HL-60/S4 treated with retinoic acid at 250 ng/mL for 4 days and 3 days (cell line): ENCODE results near the gene SNX24.

Source experiments
- in situ Hi-C: fragments of 300-500 bp; cut with MboI; formaldehyde crosslinking; loops from 2 replicates; pipeline ENCODE4 v1.7.0; 2022; ENCODE audit warnings: low sequenced_read_pairs

The SNX24 gene

DNA sequence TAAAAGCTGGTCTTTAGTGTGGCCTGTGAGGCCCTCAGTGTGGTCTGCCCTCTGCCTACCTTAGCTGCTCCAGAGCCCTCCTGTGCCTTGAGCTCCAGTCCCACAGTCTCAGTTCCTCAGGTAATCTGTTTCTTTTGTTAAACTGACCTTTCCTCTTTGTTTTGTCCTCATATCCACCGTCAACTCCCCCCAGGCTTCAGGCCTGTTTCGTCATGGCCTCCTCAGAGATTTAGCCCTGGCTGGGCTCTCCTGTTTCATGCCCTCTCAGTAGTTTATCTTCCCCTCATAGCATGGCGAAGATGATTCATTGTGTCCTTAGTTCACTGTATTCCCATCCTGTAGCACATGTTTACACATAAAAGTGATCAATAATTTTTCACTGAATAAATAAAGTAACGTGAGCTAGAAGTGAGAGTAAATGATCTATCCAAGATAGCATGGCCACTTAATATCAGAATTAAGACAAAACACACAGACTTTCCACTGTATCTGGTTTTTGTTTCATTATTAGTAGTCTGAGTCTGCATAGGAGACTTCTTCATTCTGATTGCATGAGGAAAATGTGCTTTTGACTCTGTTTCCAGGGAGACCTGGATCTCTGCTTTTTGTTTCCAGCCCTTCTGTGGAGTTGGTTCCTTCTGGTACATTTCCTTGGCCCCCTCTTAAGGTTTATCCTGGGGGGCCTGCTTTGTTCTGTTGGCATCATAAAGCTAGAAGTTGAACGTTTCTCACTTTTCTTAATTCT lies 70.5 kb downstream of the SNX24 start:
- in situ Hi-C loops: no loop called here

DNA sequence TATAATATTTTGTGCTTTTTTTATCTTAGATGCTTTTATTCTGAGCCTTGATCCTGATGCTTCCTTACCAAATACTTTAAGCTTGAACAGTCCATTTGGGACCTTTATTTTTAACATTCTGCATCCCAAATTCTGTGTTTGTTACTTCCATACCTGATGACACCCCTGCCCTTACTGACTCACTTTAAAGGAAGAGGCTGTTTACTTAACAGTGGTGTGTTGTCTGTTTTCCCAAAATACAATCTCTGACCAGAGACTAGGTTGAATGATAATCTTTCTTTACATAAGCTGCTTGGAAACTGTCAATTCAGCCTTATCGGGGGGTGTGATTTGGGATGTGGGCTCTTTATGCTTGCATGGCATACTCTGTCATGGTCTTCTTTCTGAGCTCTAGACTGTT lies 71.1 kb downstream of the SNX24 start:
- in situ Hi-C loops: no loop called here

DNA sequence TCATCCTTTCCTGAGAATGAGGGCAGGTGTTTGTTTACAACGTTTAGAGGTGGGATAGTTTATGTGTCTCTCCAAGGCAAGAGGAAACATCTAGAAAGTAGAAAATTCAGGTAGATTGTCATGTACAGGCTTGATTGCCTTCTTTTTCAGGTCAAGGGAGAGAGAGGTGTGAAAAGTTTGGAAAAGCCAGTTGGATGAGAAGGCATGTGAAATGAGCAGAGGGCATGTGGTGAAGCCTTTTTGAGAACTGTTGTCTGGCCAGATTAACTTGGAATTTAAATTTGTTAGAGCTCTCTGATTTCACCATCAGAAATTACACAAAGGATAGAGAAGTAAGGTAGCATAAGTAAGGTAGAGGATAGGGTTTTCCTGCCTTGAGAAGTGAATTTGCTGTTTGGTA lies 74.6 kb downstream of the SNX24 start:
- in situ Hi-C loops: no loop called here

DNA sequence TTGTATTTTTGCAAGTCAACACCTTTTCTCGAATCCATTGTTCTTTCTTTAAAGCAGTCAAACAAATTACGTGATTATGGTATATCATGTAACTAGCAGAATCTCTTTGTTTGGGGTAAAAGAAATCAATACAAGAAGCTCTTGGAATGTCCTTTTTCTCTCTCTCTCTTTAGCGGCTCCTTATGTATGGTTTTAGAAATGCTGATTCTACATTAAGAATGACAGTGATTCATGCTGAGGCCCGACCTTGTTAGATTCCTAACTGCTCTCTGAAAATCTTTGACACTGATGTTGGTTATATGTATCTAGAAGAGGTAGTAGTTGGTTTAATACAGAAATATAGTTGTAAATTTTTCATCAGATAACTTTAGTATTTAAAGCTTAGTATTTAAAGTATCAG lies 76.4 kb downstream of the SNX24 start:
- in situ Hi-C loops: no loop called here

DNA sequence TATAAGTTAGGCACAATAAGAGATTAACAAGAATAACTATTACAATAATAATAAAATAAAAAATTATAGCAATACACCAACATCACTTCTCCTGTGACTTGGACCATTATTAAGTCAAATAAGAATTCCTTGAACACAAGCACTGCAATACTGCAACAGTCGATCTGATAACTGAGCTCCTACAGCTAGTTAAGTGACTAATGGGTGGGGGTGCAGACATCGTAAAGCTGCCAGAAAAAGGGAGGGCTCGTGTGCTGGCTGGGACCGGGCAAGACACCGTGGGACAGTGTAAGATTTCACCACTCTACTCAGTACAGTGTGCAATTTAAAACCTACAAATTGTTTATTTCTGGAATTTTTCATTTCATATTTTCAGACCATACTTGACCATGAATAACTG lies 78.8 kb downstream of the SNX24 start:
- in situ Hi-C loops: no loop called here

DNA sequence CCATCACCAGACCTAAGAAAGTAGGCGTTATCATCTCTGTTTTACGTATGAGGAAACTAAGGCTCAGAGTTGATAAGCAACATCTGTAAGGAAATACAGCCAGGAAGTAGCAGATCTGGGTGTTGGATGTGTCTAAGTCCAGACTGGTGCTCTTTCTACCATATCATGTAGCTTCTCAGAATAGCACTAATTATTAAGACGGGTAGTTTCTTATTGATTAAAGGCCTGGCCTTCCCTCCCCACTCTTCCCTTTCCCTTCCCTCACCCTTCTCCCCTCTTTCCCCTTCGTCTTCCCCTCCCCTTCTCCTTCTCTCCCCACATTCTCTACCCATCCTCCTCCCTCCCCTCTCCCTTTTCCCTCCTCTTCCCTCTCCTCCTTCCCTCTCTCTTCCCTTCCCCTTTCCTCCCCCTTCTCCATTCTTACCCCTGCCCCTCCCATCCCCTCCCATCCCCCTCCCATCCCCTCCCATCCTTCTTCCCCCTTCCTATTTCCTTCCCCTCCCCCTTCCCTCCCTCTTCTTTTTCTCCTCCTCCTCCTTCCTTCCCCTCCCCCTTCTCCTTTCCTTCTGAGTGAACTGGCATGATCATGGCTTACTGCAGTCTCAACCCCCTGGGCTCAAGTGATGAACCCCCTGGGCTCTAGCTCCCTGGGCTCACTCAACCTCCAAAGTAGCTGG lies 79.4 kb downstream of the SNX24 start:
- in situ Hi-C loops: no loop called here

DNA sequence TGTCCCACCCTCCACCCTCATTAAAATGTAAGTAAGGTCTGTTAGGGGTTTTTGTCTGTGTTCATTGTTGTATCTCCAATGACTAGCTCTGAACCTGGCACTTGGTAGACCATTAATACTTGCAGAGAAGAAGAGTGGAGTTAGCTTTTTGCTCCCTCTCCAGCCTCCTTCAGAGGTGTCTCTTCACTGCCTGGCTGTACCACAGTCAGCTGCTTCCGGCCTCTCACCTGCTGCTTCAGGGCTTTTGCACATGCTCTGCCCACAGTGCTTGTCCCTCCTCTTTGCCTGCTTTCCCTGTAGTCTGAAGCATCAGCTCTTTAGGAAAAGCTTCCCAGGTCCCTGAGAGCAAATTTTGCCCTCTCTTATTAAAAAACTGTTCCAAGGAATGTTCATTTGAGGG lies 83.6 kb downstream of the SNX24 start:
- in situ Hi-C loops: no loop called here

DNA sequence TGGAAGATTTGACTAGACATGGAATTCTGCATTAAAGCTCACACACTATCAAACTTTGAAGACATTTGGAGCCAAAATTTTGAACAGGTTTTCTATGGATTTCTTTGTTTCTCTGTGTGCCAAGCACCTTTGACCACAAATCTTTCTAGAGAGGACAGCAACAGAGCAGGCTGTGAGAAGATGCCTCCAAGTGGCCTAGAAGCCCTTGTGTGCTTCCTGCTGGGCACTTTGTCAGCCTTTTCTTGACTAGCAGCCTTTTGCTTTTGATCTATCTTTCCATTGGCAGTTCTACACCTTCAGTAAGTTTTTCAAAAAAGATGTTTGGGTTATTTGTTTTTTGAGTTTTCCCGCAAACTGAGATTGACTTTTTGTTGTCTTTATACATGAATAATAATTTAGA lies 84.6 kb downstream of the SNX24 start:
- in situ Hi-C loops: no loop called here

DNA sequence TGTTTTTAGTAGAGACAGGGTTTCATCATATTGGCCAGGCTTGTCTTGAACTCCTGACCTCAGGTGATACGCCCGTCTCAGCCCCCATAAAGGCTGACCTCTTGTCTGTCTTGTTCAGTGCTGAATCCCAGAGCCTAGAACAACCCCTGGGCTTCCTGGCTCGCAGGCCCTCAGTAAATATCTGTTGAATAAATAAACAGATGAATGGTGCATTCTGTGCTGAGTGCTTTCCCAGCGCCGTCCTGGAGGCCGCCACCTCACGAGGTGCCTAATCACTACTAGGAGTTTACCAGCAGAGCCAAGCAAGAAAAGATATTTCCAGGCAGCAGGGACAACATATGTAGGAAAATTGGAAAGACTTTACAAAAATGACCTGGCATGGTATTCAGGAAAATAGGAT lies 88.5 kb downstream of the SNX24 start:
- in situ Hi-C loops: no loop called here

DNA sequence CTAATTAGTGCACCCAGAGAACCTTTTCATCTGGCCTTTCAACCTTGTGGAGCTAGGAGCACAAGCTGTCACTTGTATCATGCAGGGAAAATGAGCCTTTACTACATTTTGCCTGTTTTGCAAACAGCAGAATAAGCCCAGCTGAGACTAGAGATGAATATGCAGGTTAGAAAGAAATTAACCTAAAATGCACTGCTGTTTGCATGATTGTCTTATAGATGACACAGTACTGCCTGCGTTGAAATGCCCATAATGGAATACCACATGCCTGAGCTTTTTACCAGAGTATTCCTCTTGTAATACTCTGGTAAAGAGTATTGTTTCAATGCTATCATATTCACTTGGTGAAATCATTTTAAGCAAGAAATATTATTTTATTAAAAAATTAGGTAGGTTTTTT lies 90.7 kb downstream of the SNX24 start:
- in situ Hi-C loops: no loop called here

DNA sequence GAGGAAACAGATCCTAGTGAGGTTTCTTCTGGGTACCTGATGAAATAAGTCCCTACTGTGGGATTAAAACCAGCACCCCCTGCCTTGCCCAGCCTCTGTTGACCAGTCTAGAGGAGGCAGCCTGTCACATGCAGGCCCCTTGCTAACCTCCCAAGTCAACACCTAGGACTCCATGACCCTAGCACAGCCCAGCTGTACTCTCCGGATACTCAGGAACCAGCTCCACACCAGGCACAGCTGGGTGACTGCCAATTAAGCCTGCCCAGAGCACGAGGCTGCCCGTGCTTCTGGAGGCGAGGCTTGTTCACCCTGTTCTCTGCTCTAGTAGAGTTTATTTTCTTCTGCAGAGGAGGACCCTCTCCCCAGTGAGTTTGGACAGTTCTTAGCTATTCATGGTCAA lies 92.5 kb downstream of the SNX24 start:
- in situ Hi-C loops: no loop called here

DNA sequence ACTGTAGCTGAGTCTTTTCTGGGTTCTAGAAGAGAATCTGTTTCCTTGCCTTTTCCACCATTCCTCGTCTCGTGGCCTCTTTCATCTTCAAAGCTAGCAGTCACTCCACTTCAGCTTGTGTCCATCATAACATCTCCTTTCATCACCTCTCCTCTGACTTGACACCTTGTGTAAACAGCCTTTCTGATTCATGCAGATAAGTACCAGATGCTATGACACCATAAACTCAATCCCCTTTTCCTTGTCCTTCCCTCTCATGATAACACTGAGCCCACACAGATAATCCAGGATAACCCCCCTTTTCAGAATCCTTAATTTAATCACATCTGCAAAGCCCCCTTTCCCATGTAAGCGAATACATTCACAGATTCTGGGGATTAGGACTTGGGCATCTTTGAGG lies 95.5 kb downstream of the SNX24 start:
- in situ Hi-C loops: no loop called here

DNA sequence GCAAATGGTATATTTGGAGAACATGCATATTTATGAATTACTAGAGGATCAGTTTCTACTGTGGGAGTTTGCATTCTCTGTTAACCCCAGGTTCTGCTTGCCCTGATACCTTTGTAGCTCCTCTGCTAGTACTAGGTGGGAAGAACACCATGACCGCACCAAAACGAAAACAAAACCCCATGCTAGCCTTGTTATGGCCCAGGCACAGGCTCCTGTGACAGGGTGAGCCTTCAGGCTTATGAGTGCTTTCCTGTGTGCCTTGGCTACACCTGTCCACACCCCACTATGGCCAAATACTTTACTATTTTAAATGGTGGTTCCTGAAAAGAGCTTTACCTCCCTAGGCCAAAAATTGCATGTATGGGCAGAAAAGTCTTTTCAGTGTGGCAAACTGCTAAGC lies 96.3 kb downstream of the SNX24 start:
- in situ Hi-C loops: no loop called here

DNA sequence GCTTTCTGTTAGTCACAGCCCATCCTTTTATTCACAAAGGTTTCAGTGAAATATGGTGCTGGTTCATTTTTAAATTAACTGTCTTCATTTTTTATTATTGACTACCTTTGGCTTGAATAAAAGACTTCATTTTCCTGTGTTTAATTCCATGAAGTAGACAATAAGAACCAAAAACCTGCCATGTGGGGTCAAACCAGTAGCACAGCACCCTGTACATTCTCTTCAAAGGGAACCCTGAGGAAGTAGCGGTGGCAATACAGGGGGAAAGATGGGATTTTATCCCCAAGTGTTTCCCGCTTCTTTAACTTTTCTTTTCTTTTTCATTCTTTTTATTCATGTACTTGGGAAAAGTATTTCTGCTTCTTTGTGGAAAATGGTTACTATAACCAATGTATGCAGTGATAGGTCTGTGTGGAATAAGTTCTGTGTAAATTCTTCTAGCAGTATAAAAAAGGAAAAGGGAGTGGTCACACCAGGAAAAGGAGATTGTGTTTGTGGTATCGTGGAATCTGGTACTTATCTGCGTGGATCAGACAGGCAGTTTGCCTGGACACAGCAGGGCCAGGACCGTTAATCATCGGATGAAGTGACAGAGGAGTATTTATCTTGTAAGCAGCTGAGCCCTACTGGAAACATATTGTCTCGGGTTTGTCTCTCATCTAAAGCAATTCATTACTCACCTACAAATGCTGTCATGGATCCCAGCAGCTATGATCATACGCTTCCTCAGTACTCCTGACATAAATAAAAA lies 96.9 kb downstream of the SNX24 start:
- in situ Hi-C loops: no loop called here

DNA sequence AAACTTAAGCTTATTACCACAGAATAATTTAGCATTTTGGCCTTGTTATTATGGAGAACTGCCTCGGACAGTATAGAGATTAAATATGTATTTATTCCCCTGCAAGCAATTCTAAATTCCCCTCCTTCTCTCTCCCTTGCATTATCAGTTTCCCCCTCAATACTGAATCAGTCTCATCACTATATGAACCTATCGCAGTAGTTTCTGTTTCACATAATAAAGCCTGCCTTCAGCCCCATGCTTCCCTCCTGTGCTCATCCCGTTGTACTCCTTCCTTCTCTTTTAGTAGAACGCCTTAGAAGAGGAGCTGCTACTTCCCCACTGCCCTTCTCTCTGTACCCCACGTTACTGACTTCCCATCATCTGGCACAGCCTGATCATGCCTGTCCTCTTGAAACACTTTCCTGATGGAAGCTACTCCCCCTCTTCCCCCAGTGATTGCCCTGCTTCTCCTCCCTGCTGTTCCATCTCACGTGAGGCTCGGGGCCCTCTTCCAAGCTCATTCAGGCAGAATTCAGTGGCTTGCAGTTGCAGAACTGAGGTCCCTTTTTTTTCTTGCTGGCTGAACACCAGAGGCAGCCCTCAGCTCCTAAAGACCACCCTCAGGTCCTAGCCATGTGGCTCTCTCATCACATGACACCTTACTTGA lies 97.8 kb downstream of the SNX24 start:
- in situ Hi-C loops: no loop called here

DNA sequence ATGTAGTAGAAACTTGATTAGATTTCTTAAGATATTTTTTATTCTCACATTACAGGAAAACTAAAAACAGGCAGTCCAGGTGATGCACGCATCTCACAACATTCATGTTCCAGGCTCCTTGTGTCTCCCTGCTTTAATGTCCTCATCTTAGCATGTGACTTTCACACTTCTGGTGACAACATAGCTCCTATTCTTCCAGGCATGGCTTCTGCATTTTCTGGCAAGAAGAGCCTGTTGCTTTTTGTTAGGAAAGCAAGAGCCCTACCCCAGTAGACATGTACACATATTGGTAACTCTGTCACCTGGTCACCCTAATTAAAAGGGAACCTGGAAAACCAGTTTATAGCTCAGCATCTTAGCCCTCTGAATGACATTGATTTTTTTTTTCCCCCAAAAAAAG lies 98.6 kb downstream of the SNX24 start:
- in situ Hi-C loops: no loop called here

DNA sequence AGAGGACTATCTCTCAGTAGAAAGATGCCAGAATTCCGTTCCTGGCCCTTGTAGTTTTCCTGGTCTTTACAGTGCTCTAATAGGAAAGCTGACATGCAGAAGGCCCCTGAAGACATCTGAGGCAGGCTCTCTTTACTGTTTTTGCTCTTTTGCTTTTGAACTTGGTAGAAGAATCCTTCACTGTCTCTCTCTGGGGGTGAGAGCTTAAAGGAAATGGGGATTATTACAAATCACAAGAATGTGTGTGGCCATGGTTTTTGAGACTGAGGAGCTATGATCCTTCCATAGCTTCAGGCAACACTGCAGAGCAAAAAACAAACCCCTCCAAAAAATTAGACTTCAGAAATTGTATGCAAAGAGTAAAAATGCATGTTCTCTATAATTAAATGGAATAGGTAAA lies 102.0 kb downstream of the SNX24 start:
- in situ Hi-C loops: no loop called here

DNA sequence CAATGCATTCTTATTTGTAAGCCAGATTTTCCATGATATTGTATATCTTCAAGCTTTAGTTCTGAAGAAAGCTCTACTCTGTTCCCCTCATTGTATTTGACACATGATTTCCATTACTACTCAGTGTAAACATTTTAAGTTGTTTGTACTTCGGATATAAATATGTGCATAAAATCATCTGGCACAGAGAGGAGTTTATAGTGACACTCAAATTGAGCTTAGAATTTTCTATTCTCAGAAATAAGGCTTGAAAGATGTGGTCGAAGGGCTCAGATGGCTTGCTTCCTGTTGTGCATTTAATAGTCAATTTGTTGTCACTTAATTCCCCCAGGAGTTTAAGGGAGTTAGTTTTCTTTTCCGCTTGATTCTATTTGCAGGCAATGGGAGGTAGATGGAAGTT lies 102.4 kb downstream of the SNX24 start:
- in situ Hi-C loops: no loop called here

DNA sequence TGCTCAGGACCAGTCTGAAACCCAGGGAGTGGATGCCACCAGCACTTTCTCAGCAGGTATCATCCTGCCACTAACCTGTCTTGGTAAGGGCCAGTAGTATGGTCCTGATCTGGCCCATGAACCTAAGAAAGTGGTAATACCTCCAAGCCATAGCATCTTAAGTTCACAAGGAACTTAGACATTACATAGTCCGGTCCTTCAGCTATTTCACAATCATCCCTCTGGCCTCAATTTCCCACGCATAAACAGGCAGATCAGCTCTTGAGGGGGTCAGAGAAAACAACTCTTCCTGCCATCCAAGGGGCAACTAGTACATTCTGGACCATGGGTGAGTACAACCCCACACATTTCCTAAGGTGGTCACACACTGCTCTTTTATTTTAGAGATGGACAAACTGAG lies 102.9 kb downstream of the SNX24 start:
- in situ Hi-C loops: no loop called here

DNA sequence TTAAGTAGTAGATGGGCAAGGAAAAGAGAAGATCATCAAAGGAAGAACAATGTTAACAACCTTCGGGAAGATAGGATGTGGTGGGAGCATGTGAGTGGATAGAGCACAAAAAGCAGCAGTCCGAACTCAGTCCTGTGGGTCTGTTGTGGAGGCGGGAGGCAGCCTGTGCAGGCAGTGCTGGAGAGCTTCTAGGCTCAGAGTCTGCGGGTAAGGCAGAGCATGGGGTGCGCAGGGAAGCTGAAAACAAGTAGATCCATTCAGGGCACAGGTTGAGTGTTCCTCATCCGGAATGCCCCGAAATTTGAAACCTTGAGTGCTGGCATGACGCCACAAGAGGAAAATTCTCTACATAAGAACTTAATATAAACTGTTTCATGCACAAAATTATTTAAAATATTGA lies 106.2 kb downstream of the SNX24 start:
- in situ Hi-C loops: no loop called here

DNA sequence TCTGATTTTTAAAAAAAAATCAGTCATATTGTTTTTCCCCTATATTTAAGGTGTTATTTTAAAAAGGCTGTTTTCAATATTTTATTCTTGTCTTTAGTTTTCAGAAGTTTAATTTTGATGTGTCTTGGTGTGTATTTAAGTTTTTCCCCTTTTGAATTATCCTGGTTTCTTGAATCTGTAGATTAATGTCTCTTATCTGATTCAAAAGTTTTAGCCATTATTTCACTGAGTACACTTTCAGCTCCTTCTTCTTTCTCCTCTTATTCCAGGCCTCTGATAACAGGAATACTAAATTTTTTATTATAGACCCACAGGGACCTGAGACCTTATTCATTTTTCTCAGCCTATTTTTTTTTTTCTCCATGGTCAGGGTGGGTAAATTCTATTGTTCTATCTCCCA lies 109.3 kb downstream of the SNX24 start:
- in situ Hi-C loops: no loop called here

DNA sequence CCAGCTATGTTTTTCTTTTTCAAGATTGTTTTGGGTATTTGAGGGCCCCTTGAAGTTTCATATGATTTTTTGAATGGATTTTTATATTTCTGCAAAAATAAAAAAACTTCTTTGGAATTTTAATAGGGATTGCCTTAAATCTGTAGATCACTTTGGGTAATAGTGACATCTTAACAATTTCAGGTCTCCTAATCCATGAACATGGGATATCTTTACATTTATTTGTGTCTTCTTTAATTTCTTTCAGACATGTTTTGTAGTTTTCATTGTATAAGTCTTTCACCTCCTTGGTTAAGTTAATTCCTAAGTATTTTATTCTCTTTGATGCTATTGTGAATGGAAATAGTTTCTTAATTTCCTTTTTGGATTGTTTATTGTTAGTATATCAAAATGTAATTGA lies 112.0 kb downstream of the SNX24 start:
- in situ Hi-C loops: no loop called here
